Lower lobe of right lung (tissue), 2 donors: Measurements from ENCODE around the gene GATAD2B. TPM values are rescaled to one million over a fixed set of nuclear protein-coding genes. Genes with fewer than 3 reads are reported as not detected.
"Not testable (repeated sequence)": the region's sequence is repeated elsewhere in the genome, so short reads cannot be mapped to it uniquely, and the experiment has no call there.

Experiments used
- ATAC-seq, 2 donors: fragments of 200-7000 bp; cut with Tn5 transposase; one replicate each; pipeline ENCODE4 v1.9.1; 2020 to 2022; ENCODE audit warnings: mild to moderate bottlenecking in 2 of 2, moderate library complexity in 2 of 2
- DNase-seq: peaks from one replicate; pipeline ENCODE4 v3.0.0-alpha.2; 2020
- H3K27ac ChIP-seq: fragments of 200-600 bp; one replicate; pipeline ENCODE4 v1.8.0; 2022
- H3K27me3 ChIP-seq: fragments of 200-600 bp; one replicate; pipeline ENCODE4 v1.8.0; 2022; ENCODE audit warnings: low read depth
- H3K36me3 ChIP-seq: fragments of 200-600 bp; one replicate; pipeline ENCODE4 v1.8.0; 2022; ENCODE audit warnings: mild to moderate bottlenecking
- H3K4me1 ChIP-seq: fragments of 200-600 bp; one replicate; pipeline ENCODE4 v1.8.0; 2022
- H3K4me3 ChIP-seq: fragments of 200-600 bp; one replicate; pipeline ENCODE4 v1.8.0; 2022; ENCODE audit warnings: mild to moderate bottlenecking
- H3K9me3 ChIP-seq: fragments of 200-600 bp; one replicate; pipeline ENCODE4 v1.8.0; 2022
- intact Hi-C: fragments of 100-400 bp; cut with DNase I; formaldehyde crosslinking; loops from one replicate; pipeline ENCODE4 v1.11.0; 2022
- total RNA-seq: library from RNA; stranded (reverse); fragmentation: NEBNext Ultra II Directional; extraction: Animal tissue kit (Norgen Biotek cat#: 25700); gene quantifications from one replicate; pipeline ENCODE4 v1.2.1, GENCODE V29; 2021
- TF ChIP-seq, protein P1 (sequence below): fragments of 200-600 bp; IDR thresholded peaks from one replicate; pipeline ENCODE4 v1.8.0; 2022; ENCODE audit warnings: antibody characterized with exemption, mild to moderate bottlenecking
- donor health status: DM: no; HTN: yes; CAD: no; lungs with severe emphysema.

Gene GATAD2B
- total RNA-seq, 1 donor from 2014 or later, result 50.2 TPM

GRCh38 chr1:153919876-153920852 lies 2.6 kb downstream of the GATAD2B start:
- peak overlapping the region; percentile 46 for H3K27ac ChIP-seq
- intact Hi-C loops, result no loop called here

DNA sequence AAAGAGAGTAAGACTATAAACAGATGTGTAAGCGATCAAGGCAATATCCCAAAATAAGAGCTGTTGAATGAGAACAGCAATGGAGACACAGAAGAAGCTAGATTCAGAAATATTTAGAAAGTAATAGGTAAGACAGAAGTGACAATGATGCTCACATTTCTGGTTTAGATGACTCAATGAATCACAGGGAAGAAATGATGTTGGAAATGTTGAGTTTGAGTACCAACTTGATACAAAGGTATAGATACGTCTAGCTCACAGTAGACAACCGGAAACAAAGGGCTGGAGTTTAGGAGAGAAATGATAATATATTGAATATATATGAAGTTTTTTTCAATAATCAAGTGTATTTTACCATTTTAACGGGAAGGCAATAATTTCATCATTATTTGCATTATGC lies 6.5 kb downstream of the GATAD2B start:
- Histone ChIP-seq H3K27me3 (no peaks in the 10 kb centered on the region), H3K4me3 (no peak overlapping the region), H3K36me3 (peaks cover 26% of the 10 kb centered on the region), H3K4me1 (peaks cover 32% of the 10 kb centered on the region), H3K9me3 (no peaks in the 10 kb centered on the region), H3K27ac (no peak overlapping the region)
- DNase-seq (no peak), ATAC-seq (no peak)
- intact Hi-C loops, result no loop called here
- TF ChIP-seq, protein P1, sequence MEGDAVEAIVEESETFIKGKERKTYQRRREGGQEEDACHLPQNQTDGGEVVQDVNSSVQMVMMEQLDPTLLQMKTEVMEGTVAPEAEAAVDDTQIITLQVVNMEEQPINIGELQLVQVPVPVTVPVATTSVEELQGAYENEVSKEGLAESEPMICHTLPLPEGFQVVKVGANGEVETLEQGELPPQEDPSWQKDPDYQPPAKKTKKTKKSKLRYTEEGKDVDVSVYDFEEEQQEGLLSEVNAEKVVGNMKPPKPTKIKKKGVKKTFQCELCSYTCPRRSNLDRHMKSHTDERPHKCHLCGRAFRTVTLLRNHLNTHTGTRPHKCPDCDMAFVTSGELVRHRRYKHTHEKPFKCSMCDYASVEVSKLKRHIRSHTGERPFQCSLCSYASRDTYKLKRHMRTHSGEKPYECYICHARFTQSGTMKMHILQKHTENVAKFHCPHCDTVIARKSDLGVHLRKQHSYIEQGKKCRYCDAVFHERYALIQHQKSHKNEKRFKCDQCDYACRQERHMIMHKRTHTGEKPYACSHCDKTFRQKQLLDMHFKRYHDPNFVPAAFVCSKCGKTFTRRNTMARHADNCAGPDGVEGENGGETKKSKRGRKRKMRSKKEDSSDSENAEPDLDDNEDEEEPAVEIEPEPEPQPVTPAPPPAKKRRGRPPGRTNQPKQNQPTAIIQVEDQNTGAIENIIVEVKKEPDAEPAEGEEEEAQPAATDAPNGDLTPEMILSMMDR, result no peak

More at GRCh38 chr1:153919876-153920852, 2.6 kb downstream of the GATAD2B start:
- TF ChIP-seq, protein P1, result no peak
- H3K4me3 ChIP-seq, result no peak overlapping the region
- H3K36me3 ChIP-seq, result peaks cover 21% of the 10 kb centered on the region
- no peaks in the 10 kb centered on the region for H3K9me3 ChIP-seq
- no peak for ATAC-seq
- no peaks in the 10 kb centered on the region for H3K27me3 ChIP-seq
- DNase-seq, result no peak
- H3K4me1 ChIP-seq, result peaks cover 46% of the 10 kb centered on the region

- DNase-seq (no peak), ATAC-seq (no peak)
- no peak overlapping the region for H3K27ac ChIP-seq
- H3K4me1 ChIP-seq, result no peaks in the 10 kb centered on the region
- no peaks in the 10 kb centered on the region for H3K27me3 ChIP-seq
- H3K36me3 ChIP-seq, result peaks cover 24% of the 10 kb centered on the region
- intact Hi-C loops, result no loop called here
- no peaks in the 10 kb centered on the region for H3K9me3 ChIP-seq
- H3K4me3 ChIP-seq, result no peak overlapping the region
- TF ChIP-seq, protein P1, result no peak
Observed at GRCh38 chr1:153912349-153912748, 10.4 kb downstream of the GATAD2B start.

DNA sequence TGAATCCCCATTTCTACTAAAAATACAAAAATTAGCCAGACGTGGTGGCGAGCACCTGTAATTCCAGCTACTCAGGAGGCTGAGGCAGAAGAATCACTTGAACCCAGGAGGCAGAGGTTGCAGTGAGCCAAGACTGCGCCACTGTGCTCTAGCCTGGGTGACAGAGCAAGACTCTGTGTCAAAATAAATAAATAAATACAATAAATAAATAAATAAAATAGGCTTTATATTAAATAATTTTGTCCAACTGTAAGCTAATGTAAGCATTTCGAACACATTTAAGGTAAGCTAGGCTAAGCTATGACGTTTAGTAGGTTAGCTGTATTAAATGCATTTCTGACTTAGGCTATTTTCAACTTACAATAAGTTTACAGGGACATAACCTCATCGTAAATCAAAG lies 12.2 kb downstream of the GATAD2B start:
- intact Hi-C loops, DNase-seq, H3K27ac ChIP-seq, ATAC-seq, H3K4me3 ChIP-seq, H3K27me3 ChIP-seq, H3K4me1 ChIP-seq, H3K9me3 ChIP-seq: not testable (repeated sequence)
- H3K36me3 ChIP-seq, result peaks cover 14% of the 10 kb centered on the region

DNA sequence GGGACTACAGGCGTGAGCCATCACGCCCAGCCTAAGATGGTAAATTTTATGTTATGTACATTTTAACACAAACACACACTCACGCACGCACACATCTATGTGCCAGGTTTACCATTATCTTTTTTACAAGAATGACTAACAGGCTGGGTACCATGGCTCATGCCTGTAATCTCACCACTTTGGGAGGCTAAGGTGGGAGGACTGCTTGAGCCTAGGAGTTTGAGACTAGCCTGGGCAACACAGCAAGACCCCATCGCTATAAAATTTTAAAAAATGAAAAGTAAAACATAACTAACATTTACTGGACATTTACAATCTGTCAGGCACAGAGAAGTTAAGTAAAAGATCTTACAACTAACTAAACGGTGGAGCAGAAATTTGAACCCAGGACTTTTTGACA lies 14.7 kb downstream of the GATAD2B start:
- Histone ChIP-seq H3K27ac (no peak overlapping the region), H3K36me3 (peaks cover 9% of the 10 kb centered on the region), H3K9me3 (no peaks in the 10 kb centered on the region), H3K4me1 (peaks cover 6% of the 10 kb centered on the region), H3K4me3 (no peak overlapping the region), H3K27me3 (no peaks in the 10 kb centered on the region)
- DNase-seq (no peak), ATAC-seq (no peak)
- intact Hi-C loops, result no loop called here
- TF ChIP-seq, protein P1, result no peak

DNA sequence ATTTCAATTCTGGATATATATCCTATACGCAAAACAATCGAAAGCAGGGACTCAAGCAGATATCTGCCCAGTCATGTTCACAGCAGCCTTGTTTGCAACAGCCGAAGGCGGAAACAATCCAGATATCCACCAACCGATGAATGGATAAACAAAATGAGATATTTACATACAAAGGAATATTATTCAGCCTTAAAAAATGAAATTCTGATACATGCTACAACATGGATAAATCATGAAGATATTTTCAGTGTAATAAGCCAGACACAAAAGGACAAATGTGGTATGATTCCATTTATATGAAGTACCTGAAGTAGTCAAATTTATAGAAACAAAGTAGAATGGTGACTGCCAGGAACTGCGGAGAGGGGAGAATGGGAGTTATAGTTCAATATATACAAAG lies 15.6 kb downstream of the GATAD2B start:
- Histone ChIP-seq H3K4me3 (no peak overlapping the region), H3K27me3 (no peaks in the 10 kb centered on the region), H3K4me1 (peaks cover 6% of the 10 kb centered on the region), H3K9me3 (no peaks in the 10 kb centered on the region), H3K36me3 (peaks cover 9% of the 10 kb centered on the region), H3K27ac (no peak overlapping the region)
- DNase-seq, result no peak
- no peak for ATAC-seq
- intact Hi-C loops, result no loop called here
- TF ChIP-seq, protein P1, result no peak
